ENCODE measurements around the gene RAB8B. TPM values are rescaled to one million over a fixed set of nuclear protein-coding genes. Genes with fewer than 3 reads are reported as not detected.

Gene RAB8B
- total RNA-seq, 2 experiments from 2014 or later = 115 to 150 TPM

DNA sequence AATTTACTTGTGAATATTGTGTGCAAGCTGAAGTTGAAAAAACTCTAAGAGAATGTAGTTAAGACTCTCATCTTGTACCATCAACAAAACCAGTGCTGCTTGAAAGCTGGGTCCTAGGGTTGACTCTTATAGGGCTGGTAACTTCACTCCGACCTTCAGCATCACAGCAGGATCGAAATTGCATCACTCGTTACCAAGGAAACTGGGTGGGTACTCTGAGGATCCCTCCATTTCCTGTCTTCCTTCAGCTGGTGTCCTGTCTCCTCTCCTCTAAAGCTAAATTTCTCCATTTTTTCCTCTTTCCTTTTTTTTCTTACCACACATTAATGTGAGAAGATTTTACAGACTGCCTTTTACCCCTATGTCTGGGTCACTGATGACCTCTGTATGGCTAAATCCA, 85.0 kb downstream of the RAB8B start:
- Mint-ChIP-seq H3K36me3 (ENCODE audit: low read depth) (peaks cover 19% of the 10 kb centered on the region), H3K4me3 (no peak overlapping the region), H3K27me3 (no peaks in the 10 kb centered on the region), H3K4me1 (peaks cover 39% of the 10 kb centered on the region), H3K27ac (peak overlapping the region; percentile 55), H3K9me3 (no peaks in the 10 kb centered on the region)
- DNase-seq = peak; percentile 21
- POLR2A ChIA-PET = no interaction called here
- CTCF ChIA-PET = interaction anchor here (1.0 to 1.7 kb wide), 3 partner anchors 17 to 35 kb away, joined by 3 to 4 read pairs (median 3); no protein-coding TSS in a partner anchor

DNA sequence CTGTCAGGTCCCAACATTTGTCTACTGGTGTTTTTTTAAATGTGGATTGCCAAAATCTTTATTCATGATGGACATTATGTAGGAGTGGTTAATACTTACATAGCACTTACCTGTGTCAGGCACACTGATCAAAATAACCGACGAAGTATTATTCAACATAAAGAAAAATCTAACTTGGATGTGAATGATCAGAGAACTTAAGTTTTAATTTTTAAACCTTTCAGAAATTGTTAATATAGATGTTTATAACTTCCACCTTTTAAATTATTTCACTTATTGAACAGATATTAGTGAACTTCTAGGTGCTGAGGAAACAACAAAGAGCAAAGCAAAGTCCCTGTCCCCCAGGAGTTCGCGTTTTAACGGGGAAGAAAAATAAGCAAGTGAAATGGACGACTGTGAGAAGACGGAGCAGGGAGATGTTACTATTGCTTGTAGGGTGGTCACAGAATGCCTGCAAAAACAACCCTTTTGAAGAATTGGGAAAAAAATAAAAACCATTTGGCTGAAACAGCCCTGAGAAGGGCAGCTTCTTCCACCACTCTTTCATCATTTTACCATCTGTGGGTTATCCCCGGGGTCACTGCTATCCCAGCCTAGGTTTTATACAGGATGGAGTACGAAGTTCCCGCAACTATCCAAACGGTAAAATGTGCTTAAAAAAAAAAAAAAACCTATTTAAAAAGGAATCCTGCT, 87.1 kb downstream of the RAB8B start:
- no peaks in the 10 kb centered on the region for H3K9me3 Mint-ChIP-seq
- peak overlapping the region; percentile 88 for H3K27ac Mint-ChIP-seq
- peaks cover 39% of the 10 kb centered on the region for H3K4me1 Mint-ChIP-seq
- CTCF ChIA-PET = interaction anchor here (0.6 kb wide), 1 partner anchor 128 kb away, joined by 3 read pairs; no protein-coding TSS in a partner anchor
- POLR2A ChIA-PET = no interaction called here
- DNase-seq = no peak
- peak overlapping the region; percentile 77 for H3K4me3 Mint-ChIP-seq
- H3K27me3 Mint-ChIP-seq = no peaks in the 10 kb centered on the region
- H3K36me3 Mint-ChIP-seq (ENCODE audit: low read depth) = peaks cover 14% of the 10 kb centered on the region

DNA sequence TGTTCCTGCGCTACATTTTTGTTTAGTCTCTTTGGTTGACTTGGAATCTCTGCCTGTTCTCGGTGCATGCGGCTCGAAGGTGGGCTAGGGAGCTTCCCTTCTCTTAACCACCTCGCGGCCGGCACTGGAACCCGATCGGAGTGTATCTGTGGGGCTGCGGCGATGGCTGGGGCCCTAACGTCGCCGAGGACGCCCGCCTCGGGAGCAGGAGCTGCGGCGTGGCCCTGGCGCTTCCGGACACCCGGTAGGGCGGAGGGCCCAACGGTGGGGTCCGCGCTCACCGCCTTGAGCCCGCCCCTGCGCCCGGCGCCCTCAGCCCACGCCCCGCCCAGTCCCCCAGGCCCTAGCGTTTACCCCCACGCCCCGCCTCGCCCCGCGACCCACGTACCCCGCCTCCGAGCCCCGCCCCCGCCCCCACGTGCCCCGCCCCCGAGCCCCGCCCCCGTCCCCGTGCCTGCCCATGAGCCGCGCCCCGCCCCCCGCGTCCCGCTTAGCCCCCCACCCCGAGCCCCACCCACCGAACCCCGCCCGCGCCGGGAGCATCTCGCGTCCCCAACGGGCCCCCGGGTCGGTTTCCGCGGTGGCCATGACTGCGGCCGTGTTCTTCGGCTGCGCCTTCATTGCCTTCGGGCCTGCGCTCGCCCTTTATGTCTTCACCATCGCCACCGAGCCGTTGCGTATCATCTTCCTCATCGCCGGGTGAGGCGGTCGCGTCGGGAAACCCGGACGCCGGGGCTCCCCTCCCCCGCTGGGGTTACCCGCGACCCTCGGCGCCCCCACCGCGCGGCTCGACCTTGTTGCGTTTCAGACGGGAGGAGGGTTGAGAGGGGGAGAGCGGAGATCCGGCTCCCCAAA, 87.9 kb downstream of the RAB8B start, which contains the start of gene APH1B:
Gene APH1B (plus strand): TSS at position 568 of the 855 bp plus-strand sequence. CDS start 19 bp downstream, at position 587.
- peak within 1 kb of the TSS; percentile 77 for H3K4me3 Mint-ChIP-seq
- H3K9me3 Mint-ChIP-seq = no peaks in the 10 kb centered on the region
- DNase-seq = peak; percentile 83
- H3K36me3 Mint-ChIP-seq (ENCODE audit: low read depth) = peaks cover 14% of the 10 kb centered on the region
- POLR2A ChIA-PET = interaction anchor here (0.6 kb wide), 1 partner anchor 152 kb away, joined by 4 read pairs; no protein-coding TSS in a partner anchor
- H3K27ac Mint-ChIP-seq = peak within 1 kb of the TSS; percentile 88
- no peaks in the 10 kb centered on the region for H3K27me3 Mint-ChIP-seq
- H3K4me1 Mint-ChIP-seq = peaks cover 39% of the 10 kb centered on the region
- CTCF ChIA-PET = no interaction called here

DNA sequence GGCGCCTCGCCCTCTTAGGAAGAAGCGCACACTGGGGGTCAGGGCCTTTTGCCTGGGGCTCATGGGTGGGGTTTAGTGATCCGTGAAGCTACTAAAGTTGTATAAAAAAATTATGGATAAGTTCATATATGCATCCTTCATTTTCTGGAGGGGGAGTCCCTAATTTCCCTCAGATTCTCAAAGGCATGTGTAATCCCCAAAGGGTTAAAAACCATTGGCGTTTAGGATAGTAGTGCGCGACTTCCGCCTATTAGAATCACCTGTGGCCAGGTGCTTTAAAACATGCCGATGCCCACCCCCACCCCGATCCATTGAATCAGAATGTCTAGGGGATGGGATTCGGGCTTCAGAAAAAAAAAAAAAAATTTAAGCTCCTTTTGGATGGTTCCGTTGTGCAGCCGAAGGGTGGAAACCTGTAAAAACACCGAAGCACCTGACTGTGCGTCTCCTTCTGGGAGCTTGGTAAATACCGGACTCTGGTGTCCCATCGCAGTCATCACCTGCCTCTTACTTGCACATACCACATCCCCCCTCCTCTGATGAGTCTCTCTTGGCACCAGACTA, 88.6 kb downstream of the RAB8B start:
- H3K4me1 Mint-ChIP-seq = peaks cover 39% of the 10 kb centered on the region

GRCh38 chr15:63283126-63283525, 93.7 kb downstream of the RAB8B start:
- no peaks in the 10 kb centered on the region for H3K9me3 Mint-ChIP-seq
- H3K4me1 Mint-ChIP-seq = peaks cover 14% of the 10 kb centered on the region
- ChIA-PET POLR2A (interaction anchor here (0.6 kb wide), 1 partner anchor 92 kb away, joined by 4 read pairs; no protein-coding TSS in a partner anchor), CTCF (no interaction called here)
- no peaks in the 10 kb centered on the region for H3K27me3 Mint-ChIP-seq
- no peak for DNase-seq
- H3K4me3 Mint-ChIP-seq = no peak overlapping the region
- no peak overlapping the region for H3K27ac Mint-ChIP-seq
- H3K36me3 Mint-ChIP-seq (ENCODE audit: low read depth) = peaks cover 13% of the 10 kb centered on the region

More for the DNA sequence above, 88.6 kb downstream of the RAB8B start:
- H3K4me3 Mint-ChIP-seq = peak overlapping the region; percentile 74
- no peaks in the 10 kb centered on the region for H3K9me3 Mint-ChIP-seq
- DNase-seq = no peak
- ChIA-PET POLR2A (interaction anchor here (0.6 kb wide), 1 partner anchor 112 kb away, joined by 3 read pairs; no protein-coding TSS in a partner anchor), CTCF (interaction anchor here (0.8 to 0.9 kb wide), 2 partner anchors 17 to 885 kb away, joined by 3 to 6 read pairs; partner anchors contain the start of gene PPIB)
- H3K27ac Mint-ChIP-seq = peak overlapping the region; percentile 71
- H3K36me3 Mint-ChIP-seq (ENCODE audit: low read depth) = peaks cover 12% of the 10 kb centered on the region
- H3K27me3 Mint-ChIP-seq = no peaks in the 10 kb centered on the region

DNA sequence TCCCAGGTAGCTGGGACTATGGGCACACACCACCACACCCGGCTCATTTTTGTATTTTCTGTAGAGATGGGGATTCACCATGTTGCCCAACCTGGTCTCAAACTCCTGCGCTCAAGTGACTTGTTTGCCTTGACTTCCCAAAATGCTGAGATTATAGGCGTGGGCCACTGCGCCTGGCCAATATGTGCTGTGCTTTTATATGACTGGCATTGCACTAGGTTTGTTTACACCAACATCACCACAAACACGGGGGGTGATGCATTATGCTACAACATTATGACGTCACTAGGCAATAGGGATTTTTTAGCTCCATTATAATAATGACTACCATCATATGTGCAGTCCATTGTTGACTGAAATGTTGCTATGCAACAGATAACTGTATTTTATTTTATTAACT, 94.9 kb downstream of the RAB8B start:
- no peak for DNase-seq
- ChIA-PET CTCF (interaction anchor here (0.6 kb wide), 1 partner anchor 97 kb away, joined by 3 read pairs; the partner anchor contains the start of gene CA12), POLR2A (no interaction called here)
- Mint-ChIP-seq H3K27me3 (no peaks in the 10 kb centered on the region), H3K4me3 (no peak overlapping the region), H3K27ac (peak overlapping the region; percentile 31), H3K9me3 (no peaks in the 10 kb centered on the region), H3K4me1 (peaks cover 12% of the 10 kb centered on the region), H3K36me3 (ENCODE audit: low read depth) (peaks cover 10% of the 10 kb centered on the region)

DNA sequence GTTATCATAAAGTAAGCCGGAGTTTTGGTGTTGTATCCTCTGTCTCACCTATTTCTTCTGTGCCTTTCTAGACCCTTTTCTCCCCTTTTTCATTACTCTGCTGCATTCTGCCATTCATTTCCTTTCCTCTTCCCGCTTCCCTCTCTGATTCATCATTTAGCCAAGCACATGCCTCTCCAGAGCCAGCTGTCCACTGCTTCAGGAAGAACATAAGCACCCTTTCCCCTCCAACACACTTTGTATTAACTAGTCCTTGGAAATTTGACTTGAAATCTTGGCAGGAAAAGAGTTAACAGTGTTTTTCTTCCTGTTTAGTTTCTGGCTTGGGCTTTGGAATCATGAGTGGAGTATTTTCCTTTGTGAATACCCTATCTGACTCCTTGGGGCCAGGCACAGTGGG, 97.7 kb downstream of the RAB8B start:
- no peak for DNase-seq
- Mint-ChIP-seq H3K27ac (no peak overlapping the region), H3K36me3 (ENCODE audit: low read depth) (peaks cover 2% of the 10 kb centered on the region), H3K4me1 (peaks cover 11% of the 10 kb centered on the region), H3K9me3 (no peaks in the 10 kb centered on the region), H3K27me3 (no peaks in the 10 kb centered on the region), H3K4me3 (no peak overlapping the region)
- ChIA-PET POLR2A (no interaction called here), CTCF (no interaction called here)

DNA sequence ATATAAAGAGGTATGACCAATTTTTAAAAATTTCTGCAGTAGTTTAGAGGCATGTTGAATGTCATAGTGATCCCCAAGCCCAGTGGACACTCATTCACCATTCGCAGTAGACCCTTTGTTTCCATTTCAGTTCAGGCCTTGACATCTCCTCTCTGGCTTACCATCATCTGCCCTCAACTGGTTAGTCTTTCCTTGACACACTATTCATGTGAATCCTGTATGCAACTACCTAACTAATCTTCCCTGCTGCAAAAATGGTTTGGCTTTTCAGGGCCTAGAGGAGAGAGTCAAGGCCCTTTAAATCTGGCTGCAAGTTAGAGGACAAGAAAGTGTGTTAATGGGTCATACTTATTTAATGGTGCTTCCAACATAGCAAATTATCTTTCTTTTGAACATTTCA, 98.9 kb downstream of the RAB8B start:
- H3K27me3 Mint-ChIP-seq = no peaks in the 10 kb centered on the region

GRCh38 chr15:63288778-63289378, 99.5 kb downstream of the RAB8B start:
- no peaks in the 10 kb centered on the region for H3K9me3 Mint-ChIP-seq
- peak; percentile 33 for DNase-seq
- ChIA-PET POLR2A (no interaction called here), CTCF (interaction anchor here (0.6 to 1.8 kb wide), 6 partner anchors 10 to 319 kb away, joined by 3 to 5 read pairs (median 4); no protein-coding TSS in a partner anchor)
- no peak overlapping the region for H3K27ac Mint-ChIP-seq
- no peaks in the 10 kb centered on the region for H3K27me3 Mint-ChIP-seq
- H3K4me1 Mint-ChIP-seq = peaks cover 6% of the 10 kb centered on the region
- H3K4me3 Mint-ChIP-seq = no peak overlapping the region
- no peaks in the 10 kb centered on the region for H3K36me3 Mint-ChIP-seq (ENCODE audit: low read depth)

More for the DNA sequence above, 98.9 kb downstream of the RAB8B start:
- Mint-ChIP-seq H3K9me3 (no peaks in the 10 kb centered on the region), H3K36me3 (ENCODE audit: low read depth) (no peaks in the 10 kb centered on the region), H3K27ac (no peak overlapping the region), H3K4me1 (peaks cover 11% of the 10 kb centered on the region), H3K4me3 (no peak overlapping the region)
- ChIA-PET POLR2A (no interaction called here), CTCF (interaction anchor here (0.9 to 1.8 kb wide), 5 partner anchors 9 to 108 kb away, joined by 3 to 5 read pairs (median 4); no protein-coding TSS in a partner anchor)
- no peak for DNase-seq

GRCh38 chr15:63291507-63291906, 102.1 kb downstream of the RAB8B start:
- no peak for DNase-seq
- Mint-ChIP-seq H3K4me1 (peaks cover 7% of the 10 kb centered on the region), H3K4me3 (no peak overlapping the region), H3K36me3 (ENCODE audit: low read depth) (peaks cover 2% of the 10 kb centered on the region), H3K27ac (no peak overlapping the region), H3K9me3 (no peaks in the 10 kb centered on the region), H3K27me3 (no peaks in the 10 kb centered on the region)
- ChIA-PET POLR2A (no interaction called here), CTCF (interaction anchor here (0.5 to 1.4 kb wide), 7 partner anchors 11 to 175 kb away, joined by 3 to 5 read pairs (median 3); no protein-coding TSS in a partner anchor)

DNA sequence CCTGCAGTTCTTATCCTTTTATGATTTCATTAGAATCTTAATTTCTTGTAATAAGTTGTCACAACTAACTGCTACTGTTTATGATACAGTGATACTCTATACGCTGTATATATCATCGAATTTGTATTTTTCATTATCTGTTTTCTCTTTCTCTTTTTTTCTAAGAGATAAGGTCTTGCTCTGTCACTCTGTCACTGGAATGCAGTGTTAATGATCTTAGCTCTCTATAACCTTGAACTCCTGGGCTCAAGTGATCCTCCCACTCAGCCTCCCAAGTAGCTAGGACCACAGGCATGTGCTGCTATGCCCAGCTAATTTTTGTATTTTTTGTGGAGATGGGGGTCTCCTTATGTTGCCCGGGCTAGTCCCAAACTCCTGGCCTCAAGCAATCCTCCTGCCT, 102.8 kb downstream of the RAB8B start:
- no peaks in the 10 kb centered on the region for H3K9me3 Mint-ChIP-seq
- H3K4me1 Mint-ChIP-seq = peaks cover 7% of the 10 kb centered on the region
- no peaks in the 10 kb centered on the region for H3K27me3 Mint-ChIP-seq
- H3K4me3 Mint-ChIP-seq = no peak overlapping the region
- ChIA-PET POLR2A (no interaction called here), CTCF (interaction anchor here (0.9 to 1.4 kb wide), 5 partner anchors 10 to 126 kb away, joined by 3 to 5 read pairs (median 3); no protein-coding TSS in a partner anchor)
- DNase-seq = no peak
- peaks cover 2% of the 10 kb centered on the region for H3K36me3 Mint-ChIP-seq (ENCODE audit: low read depth)
- H3K27ac Mint-ChIP-seq = no peak overlapping the region

DNA sequence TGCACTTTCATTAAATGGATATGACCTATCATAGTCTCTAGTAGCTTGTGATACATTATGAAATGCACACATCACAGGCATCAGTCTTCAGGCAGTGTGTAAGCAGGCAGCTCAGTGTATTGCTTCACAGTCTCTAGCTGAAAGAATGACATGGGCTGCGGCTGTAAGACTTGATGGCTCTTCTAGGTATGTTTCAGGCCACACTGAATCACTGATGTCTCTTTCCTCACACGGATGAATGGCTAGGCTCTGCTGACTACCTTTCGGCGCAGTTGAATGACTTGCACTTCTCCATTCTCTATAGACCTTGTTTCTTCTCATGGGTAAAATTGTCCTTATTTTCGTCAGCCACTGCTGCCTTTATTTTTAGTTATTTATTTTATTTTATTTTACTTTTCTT, 103.4 kb downstream of the RAB8B start:
- ChIA-PET POLR2A (no interaction called here), CTCF (interaction anchor here (0.7 to 1.4 kb wide), 6 partner anchors 9 to 578 kb away, joined by 3 to 5 read pairs (median 3); no protein-coding TSS in a partner anchor)
- H3K9me3 Mint-ChIP-seq = no peaks in the 10 kb centered on the region
- H3K27ac Mint-ChIP-seq = no peak overlapping the region
- no peak for DNase-seq
- H3K27me3 Mint-ChIP-seq = no peaks in the 10 kb centered on the region
- peaks cover 7% of the 10 kb centered on the region for H3K4me1 Mint-ChIP-seq
- no peak overlapping the region for H3K4me3 Mint-ChIP-seq
- H3K36me3 Mint-ChIP-seq (ENCODE audit: low read depth) = peaks cover 2% of the 10 kb centered on the region

All from activated CD4-positive, alpha-beta T cell treated with anti-CD3 and anti-CD28 coated beads, Interleukin-2, amount 10 ng/mL, durations not matched to agents 7 days and 5 days (primary cell).